8988T (cell line): ENCODE results near the gene TNRC18.
"Not testable (repeated sequence)": the region's sequence is repeated elsewhere in the genome, so short reads cannot be mapped to it uniquely, and the experiment has no call there.

ENCODE experiments used
- DNase-seq: peaks from one replicate; pipeline ENCODE4 v3.0.0; 2011

Gene TNRC18

GRCh38 chr7:5312276-5313070 is 111.2 kb downstream of the TNRC18 start:
- not testable (repeated sequence) for DNase-seq

DNA sequence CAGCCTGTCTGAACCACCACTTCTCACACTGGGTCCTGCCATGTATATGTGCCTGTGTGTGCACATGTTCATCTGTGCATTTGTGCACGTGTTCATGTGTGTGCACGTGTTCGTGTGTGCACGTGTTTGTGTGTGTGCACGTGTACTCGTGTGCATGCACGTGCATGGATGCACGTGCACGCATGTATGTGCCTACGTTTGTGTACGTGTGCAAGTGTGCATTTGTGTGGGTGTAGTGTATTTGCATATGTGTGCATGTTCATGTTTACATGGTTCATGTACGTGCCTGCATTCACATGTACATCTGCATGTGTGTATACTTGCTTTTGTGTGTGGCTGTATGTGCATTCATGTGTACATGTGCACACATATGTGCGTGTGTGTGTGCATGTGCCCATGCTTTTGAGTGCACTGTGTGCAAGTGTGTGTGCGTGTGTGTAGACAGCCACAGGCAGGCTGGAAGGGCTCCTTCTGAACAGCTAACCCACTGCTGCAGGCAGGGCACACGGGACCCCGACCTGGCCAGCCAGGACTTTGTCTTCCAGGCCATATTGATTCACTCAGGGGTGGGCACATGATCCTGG is 112.7 kb downstream of the TNRC18 start:
- no peak for DNase-seq

- DNase-seq, result no peak
Observed at GRCh38 chr7:5309146-5309545, 114.5 kb downstream of the TNRC18 start.

GRCh38 chr7:5307221-5308142 is 116.2 kb downstream of the TNRC18 start:
- not testable (repeated sequence) for DNase-seq

- DNase-seq, result not testable (repeated sequence)
Observed at GRCh38 chr7:5305050-5305449, 118.6 kb downstream of the TNRC18 start.

DNA sequence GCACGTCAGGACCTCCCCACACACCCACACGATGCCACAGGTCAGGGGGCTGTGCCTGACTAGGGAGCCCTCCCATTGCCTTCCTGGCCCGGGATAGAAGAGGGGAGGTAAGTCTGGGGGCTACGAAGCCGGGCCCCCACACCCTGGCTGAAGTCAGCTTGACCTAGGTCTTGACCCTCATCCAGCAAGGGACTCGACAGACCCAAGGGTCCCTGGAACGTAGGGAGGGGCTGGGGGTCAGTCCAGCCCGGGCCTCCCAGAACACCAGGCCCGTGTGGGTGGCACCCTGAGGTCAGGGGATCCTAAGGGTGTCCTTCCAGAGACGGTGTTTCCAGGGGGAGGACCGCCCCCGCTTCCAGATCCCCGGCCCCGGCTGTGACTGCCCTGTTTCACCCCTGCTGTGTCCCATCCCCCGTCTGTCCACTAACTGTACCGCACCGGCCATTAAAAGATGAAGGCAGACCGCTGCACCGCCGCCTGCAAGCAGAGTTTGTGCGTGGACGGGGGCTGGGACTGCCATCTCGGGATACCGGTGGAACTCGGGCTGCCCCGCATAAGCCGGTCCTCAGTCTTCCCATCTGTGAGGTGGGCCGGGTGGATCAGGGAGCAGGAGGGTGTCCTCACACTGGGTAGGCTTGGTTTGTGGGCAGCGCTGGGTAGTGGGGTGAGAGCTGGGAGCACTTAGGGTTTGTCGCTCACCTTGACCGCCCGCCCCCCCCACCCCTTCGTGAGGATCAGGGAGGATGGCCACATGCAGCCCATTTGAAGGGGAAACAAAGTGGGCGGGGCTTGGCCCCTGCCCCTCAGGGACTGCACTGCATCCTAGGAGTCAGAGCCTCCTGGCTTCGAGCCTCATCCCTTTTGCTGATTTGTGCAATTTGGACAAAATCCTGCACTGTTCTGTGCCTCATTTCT is 119.8 kb downstream of the TNRC18 start:
- DNase-seq, result no peak

DNA sequence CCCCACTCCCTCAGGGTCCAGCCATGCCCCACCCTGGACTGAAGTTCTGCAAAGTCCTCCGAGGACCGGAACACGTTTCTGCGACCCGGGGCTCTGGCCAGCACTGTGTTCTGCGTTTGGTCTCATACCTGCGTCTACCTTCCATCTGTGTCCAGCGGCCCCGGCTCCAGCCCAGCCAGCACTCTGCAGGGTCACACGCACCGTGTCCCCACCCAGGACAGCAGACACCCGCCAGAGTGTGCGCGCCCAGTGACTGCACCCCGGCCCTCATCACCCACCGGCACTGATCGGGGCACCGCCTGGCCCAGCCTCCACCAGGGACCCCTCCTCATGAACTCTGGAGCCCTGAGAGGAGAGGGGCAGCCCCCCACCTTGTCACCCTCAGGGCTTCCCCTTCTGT is 120.6 kb downstream of the TNRC18 start:
- DNase-seq, result no peak

GRCh38 chr7:5302577-5302976 is 121.1 kb downstream of the TNRC18 start:
- DNase-seq, result no peak

DNA sequence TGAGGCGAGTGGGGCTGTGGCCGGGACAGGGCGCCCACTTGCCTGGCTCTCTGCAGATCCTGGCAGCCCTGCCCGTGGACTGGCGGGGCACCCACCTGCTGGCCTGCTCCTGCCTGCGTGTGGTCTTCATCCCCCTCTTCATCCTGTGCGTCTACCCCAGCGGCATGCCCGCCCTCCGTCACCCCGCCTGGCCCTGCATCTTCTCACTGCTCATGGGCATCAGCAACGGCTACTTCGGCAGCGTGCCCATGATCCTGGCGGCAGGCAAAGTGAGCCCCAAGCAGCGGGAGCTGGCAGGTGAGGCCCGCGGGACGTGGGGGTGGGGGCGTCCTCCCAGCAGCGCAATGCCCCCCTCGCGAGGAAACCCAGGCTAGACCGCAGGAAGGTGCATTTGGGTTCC is 123.3 kb downstream of the TNRC18 start:
- DNase-seq, result no peak

DNA sequence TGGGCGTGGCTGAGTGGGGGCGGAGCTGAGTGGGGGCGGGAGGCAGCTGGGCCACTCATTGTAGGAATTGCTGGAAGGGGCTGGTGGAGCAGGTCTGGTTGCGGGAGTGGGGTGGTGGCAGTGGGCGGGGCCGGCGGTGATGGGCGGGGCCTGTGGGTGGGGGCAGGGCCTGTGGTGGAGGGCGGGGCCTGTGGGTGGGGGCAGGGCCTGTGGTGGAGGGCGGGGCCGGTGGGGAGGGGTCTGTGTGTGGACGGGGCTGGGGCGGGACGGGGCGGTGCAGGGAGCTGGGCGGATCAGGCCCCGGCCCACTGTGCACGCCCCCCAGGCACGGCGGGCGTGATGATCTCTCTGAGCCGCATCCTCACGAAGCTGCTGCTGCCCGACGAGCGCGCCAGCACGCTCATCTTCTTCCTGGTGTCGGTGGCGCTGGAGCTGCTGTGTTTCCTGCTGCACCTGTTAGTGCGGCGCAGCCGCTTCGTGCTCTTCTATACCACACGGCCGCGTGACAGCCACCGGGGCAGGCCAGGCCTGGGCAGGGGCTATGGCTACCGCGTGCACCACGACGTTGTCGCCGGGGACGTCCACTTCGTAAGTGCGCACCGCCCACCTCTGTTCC is 126.9 kb downstream of the TNRC18 start:
- DNase-seq, result no peak

DNA sequence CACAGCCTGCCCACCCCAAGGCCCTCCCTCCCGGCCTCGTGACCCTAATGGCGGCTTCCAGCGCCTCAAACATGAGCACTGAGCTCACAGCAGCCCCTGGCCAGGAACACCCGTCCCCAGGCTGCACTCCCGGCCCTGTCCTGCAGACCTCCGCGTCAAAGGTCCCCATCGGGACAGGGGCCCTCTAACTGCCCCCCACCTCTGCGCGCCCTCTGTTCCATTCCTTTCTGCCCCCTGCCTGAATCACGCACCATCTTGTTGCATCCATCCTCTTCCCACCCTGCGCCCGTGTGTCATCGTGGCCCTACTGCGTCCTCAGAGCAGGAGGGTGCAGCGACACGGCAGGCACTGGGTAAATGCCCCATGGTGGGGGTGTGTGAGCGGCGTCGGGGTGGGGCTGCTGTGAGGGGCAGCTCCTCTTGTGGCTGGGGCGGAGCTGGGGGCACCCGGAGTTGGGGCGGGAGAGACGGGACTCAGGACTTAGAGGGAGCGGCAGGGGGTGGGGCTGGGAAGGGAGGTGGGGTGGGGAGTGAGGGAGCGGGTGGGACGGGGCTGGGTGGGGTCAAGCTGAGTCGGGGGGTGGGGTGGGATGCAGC is 127.5 kb downstream of the TNRC18 start:
- no peak for DNase-seq

DNA sequence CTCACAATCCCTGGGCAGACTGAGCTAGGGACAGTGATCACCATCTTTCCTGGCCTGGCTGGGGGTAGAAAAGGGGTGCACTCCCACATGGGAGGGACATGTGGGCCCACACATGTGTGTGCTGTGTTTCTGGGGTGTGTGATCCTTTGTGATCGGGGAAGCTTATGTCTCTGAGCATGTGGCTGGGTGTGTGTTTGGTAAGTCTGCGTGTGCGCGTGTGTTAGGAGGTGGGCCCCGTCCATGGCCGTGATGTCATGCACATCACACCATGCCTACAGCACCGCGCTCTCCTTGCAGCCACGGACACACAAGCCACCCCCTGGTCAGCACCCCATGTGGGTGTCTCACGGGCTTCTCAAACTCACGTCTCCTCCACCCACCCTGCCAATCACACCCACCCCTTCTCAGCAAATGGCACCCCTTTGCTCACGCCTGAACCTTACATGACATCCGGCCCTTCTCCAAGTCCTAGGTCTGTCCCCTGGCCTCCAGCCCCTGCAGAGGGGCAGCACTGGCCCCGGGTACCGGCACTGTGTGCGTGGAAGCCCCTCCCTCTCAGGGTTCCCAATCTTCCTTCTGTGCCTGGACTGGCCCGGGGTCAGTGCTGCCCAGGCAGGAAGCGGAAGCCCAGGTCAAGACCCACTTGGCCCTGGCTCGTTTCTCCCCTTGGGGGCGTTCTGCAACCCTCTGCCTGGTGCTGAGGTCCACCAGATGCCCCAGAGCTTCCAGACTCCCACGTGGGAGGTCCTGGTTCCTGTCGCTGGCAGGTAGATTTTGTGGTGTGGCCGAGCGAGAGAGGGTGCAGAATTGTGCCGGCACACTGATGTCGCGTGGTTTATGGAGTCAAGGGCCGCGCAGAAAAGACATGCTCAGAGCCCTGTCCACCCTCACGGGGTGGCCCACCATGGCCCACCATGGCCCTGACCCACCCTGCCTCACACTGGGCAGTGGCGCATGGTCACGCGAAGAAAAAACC is 128.3 kb downstream of the TNRC18 start:
- DNase-seq, result no peak

- no peak for DNase-seq
Observed at GRCh38 chr7:5294169-5294987, 129.3 kb downstream of the TNRC18 start.

DNA sequence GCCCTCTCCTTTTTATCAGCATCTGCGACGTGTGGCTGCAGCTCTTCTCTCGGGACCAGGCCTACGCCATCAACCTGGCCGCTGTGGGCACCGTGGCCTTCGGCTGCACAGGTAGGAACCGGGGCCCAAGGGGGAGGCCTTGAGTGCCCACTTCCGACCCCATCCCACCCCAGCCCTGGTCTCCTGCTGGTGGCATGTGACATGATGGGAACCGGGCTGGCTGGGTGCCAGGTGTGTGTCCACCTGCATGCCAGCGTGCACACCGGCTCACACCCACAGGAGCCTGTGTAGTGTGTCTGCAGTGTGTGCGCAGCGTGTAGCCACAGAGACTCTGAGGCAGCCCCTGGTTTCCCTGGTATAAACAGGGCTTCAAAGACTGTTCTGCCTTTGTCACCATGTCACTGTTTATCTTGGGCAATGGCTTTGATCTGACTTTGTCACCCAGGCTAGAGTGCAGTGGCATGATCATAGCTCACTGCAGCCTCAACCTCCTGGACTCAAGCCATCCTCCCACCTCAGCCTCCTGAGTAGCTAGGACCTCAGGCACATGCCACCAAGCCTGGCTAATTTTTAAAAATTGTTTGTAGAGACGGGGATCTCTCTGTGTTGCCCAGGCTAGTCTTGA is 131.8 kb downstream of the TNRC18 start:
- DNase-seq, result not testable (repeated sequence)

- no peak for DNase-seq
Observed at GRCh38 chr7:5291301-5291700, 132.3 kb downstream of the TNRC18 start.

GRCh38 chr7:5289355-5289754 is 134.3 kb downstream of the TNRC18 start:
- no peak for DNase-seq

- DNase-seq, result not testable (repeated sequence)
Observed at GRCh38 chr7:5288560-5288959, 135.1 kb downstream of the TNRC18 start.

- DNase-seq, result no peak
Observed at GRCh38 chr7:5287802-5288201, 135.8 kb downstream of the TNRC18 start.

DNA sequence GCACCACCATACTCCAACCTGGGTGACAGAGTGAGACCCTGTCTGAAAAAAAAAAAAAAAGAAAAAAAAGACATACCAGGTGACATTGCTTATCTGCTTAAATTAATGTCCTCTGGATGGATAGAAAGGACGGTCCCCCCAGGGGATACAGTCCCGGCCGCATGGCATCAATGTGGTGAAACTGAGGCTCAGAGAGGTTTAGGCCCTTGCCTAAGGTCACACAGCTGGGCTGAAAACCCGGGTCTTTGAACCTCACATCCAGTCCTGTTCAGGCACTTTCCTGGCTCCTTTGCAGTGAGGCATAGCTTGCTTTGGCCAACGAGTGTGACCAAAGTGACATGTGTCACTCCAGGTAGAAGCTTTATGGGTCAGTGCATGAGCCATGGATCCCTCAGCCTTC is 136.3 kb downstream of the TNRC18 start:
- not testable (repeated sequence) for DNase-seq
